ENCODE results near the gene CCDC107.
"Not testable (repeated sequence)": the region's sequence is repeated elsewhere in the genome, so short reads cannot be mapped to it uniquely, and the experiment has no call there.

DNA sequence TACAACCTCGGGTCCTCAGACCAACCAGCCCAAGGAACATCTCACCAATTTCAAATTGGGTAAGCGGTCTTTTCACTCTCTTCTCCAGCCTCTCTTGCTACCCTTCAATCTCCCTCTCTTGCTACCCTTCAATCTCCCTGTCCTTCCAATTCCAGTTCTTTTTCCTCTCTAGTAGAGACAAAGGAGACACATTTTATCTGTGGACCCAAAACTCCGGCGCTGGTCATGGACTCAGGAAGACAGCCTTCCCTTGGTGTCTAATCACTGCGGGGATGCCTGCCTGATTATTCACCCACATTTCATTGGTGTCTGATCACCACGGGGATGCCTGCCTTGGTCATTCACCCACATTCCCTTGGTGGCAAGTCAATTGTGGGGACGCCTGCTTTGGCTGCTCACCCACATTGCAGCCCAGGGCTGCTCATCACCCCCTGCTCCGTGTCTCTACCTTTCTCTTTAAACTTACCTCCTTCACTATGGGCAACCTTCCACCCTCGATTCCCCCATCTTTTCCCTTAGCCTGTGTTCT is 20.6 kb upstream of the CCDC107 start:
- not testable (repeated sequence) for TF ChIP-seq TAF1 (IDR thresholded peaks at IDR 0.05; ENCODE audit: borderline replicate concordance, low read depth, low read length); POLR2A (IDR thresholded peaks at IDR 0.05; ENCODE audit: low read depth, low read length); POLR2AphosphoS5 (IDR thresholded peaks at IDR 0.05; ENCODE audit: low read depth, low read length)
